Thoracic aorta (tissue), 2 donors: ENCODE measurements around the gene ZG16B. TPM values are rescaled to one million over a fixed set of nuclear protein-coding genes. Genes with fewer than 3 reads are reported as not detected.

Experiments used
- ATAC-seq: fragments of 150-250 bp; one replicate; pipeline ENCODE4 v1.8.0; 2017; ENCODE audit warnings: low read depth; ENCODE audit not compliant: insufficient number of reproducible peaks, low FRiP score
- DNase-seq: peaks from one replicate; pipeline ENCODE4 v3.0.0-alpha.2; 2020; ENCODE audit warnings: low spot score
- H3K27ac ChIP-seq, 2 donors: fragments of 200-600 bp; sonication (generic); 1 replicate in 1 of 2; 2 replicates in 1 of 2; pipeline ENCODE4 v1.5.1; 2016; ENCODE audit warnings: mild to moderate bottlenecking in 2 of 2, moderate library complexity in 2 of 2
- H3K27me3 ChIP-seq: fragments of 200-600 bp; sonication (generic); replicated peaks from 2 replicates; pipeline ENCODE4 v1.6.0; 2016; ENCODE audit warnings: mild to moderate bottlenecking; ENCODE audit not compliant: insufficient read depth
- H3K36me3 ChIP-seq: fragments of 200-600 bp; sonication (generic); one replicate; pipeline ENCODE4 v1.5.1; 2016
- H3K4me1 ChIP-seq, 2 donors: fragments of 200-600 bp; sonication (generic); 1 replicate in 1 of 2; 2 replicates in 1 of 2; pipeline versions ENCODE4 v1.5.1 to v1.6.0; 2016; ENCODE audit warnings: low read depth in 2 of 2, mild to moderate bottlenecking in 1 of 2; ENCODE audit not compliant: control insufficient read depth in 1 of 2
- H3K4me3 ChIP-seq: fragments of 200-600 bp; sonication (generic); 2 replicates; pipeline ENCODE4 v1.5.1; 2016; ENCODE audit warnings: mild to moderate bottlenecking
- H3K9me3 ChIP-seq: fragments of 200-600 bp; sonication (generic); 2 replicates; pipeline ENCODE4 v1.5.1; 2016
- total RNA-seq, 2 donors: library from RNA; depleted of rRNA; stranded (reverse); fragments of >200 nt; gene quantifications; one replicate each; pipeline versions ENCODE4 v1.1.0 to v1.2.3, GENCODE V29; 2016
- TF ChIP-seq, protein P1 (sequence below): fragments of 200-600 bp; sonication (generic); IDR thresholded peaks from one replicate; pipeline ENCODE4 v1.5.1; 2019; ENCODE audit warnings: antibody characterized with exemption

Gene ZG16B
- total RNA-seq, 2 donors from 2014 or later, result not detected

DNA sequence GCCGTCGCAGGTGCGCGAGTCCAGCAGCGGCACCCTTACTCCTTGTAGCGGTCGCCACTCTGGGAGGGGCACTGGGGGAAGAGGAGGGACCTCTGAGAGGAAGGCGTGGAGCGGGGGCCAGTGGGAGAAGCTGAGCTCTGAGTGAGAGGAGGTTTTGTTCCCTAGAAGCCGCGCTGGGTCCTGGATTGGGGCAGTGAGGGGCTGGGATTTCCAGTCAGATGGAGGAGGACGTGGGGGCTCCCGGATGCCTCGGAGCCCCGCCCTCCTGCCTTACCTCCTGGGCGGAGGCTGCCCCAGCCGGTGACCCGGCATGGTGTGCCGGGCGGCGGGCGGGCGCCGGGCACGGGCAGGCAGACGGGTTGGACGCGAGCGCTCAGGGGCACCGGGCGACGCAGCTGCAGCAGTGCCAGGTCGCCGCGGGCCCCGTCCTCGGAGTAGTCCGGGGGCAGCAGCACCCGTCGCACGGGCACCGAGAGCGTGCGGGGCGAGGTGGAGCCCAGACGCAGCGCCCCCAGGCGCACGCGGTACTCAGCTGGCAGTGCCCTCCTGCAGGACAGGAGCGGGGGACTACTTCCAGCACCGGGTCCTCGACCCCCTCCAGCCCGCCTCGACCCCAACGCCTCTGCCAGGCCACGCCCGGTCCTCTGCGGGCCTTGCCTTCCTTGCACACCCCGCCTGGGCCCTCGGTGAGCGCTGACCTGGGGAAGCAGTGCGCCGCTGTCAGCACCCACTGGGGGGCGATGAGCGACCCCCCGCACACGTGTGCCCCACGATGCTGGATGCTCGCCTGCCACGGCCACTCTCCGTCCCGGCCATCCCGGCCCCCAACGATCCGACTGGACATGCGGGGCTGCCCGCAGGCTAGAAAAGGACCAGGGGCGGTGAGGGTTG, 44.8 kb upstream of the ZG16B start:
- ATAC-seq (no peak), DNase-seq (no peak)
- peaks cover 0 to 8% of the 10 kb centered on the region in 2 donors for H3K4me1 ChIP-seq
- peaks cover 6% of the 10 kb centered on the region for H3K27me3 ChIP-seq
- no peak overlapping the region for H3K27ac ChIP-seq
- no peaks in the 10 kb centered on the region for H3K9me3 ChIP-seq
- TF ChIP-seq, protein P1, sequence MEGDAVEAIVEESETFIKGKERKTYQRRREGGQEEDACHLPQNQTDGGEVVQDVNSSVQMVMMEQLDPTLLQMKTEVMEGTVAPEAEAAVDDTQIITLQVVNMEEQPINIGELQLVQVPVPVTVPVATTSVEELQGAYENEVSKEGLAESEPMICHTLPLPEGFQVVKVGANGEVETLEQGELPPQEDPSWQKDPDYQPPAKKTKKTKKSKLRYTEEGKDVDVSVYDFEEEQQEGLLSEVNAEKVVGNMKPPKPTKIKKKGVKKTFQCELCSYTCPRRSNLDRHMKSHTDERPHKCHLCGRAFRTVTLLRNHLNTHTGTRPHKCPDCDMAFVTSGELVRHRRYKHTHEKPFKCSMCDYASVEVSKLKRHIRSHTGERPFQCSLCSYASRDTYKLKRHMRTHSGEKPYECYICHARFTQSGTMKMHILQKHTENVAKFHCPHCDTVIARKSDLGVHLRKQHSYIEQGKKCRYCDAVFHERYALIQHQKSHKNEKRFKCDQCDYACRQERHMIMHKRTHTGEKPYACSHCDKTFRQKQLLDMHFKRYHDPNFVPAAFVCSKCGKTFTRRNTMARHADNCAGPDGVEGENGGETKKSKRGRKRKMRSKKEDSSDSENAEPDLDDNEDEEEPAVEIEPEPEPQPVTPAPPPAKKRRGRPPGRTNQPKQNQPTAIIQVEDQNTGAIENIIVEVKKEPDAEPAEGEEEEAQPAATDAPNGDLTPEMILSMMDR, result no peak
- H3K4me3 ChIP-seq, result peak overlapping the region; percentile 59
- H3K36me3 ChIP-seq, result no peaks in the 10 kb centered on the region

DNA sequence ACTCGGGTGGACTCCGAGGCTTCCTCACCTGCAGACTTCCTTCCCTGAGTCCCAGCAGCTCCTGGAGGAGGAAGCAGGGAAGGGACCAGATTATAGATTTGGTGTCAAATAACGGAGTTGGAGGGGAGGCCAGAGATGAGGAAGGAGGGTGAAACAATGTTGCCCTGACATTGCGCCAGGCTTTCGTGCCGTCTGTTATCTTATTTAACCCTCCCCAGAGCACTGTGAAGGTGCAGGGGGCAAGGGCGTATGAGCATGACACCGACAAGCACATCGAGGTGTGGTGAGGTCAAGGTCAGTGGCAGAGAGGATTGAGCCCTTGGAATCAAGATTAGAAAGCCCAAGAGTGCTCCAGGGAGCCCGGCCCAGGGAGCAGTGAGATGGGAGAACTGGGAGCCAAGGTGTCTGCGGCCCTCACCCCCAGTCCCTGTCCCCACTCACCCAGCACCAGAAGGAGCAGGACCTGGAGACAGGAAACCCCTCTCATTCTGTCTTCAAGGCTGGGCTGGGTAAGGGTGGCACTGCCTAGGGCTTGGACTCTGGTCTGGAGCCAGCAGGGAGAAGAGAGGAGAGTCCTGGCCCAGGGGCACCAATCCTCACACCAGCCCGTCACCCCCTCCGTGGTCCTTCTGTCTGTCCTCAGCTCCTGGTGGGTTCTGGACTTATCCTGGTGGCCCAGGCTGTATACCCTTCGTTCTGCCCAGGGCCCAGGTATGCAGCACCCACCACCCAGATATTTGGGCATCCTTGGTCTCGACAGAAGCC, 43.9 kb upstream of the ZG16B start:
- DNase-seq (no peak), ATAC-seq (no peak)
- TF ChIP-seq, protein P1, result no peak
- no peaks in the 10 kb centered on the region for H3K36me3 ChIP-seq
- no peak overlapping the region for H3K27ac ChIP-seq
- H3K9me3 ChIP-seq, result no peaks in the 10 kb centered on the region
- no peak overlapping the region for H3K4me3 ChIP-seq
- peaks cover 0 to 8% of the 10 kb centered on the region in 2 donors for H3K4me1 ChIP-seq
- peaks cover 6% of the 10 kb centered on the region for H3K27me3 ChIP-seq

DNA sequence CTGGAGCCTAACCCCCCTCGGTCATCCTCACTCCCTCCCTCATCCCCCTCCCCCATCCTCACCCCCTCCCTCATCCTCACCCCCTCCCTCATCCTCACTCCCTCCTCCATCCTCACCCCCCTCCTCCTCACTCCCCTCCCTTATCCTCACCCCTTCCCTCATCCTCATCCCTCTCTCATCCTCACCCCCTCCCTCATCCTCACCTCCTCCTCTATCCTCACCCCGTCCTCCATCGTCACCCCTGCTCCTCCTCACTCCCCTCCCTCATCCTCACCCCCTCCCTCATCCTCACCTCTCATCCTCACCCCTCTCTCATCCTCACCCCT, 43.3 kb upstream of the ZG16B start:
- Histone ChIP-seq H3K36me3 (no peaks in the 10 kb centered on the region), H3K27me3 (peaks cover 6% of the 10 kb centered on the region), H3K9me3 (no peaks in the 10 kb centered on the region), H3K4me3 (no peak overlapping the region), H3K27ac (no peak overlapping the region), H3K4me1 (peaks cover 0 to 8% of the 10 kb centered on the region in 2 donors)
- DNase-seq (no peak), ATAC-seq (no peak)
- TF ChIP-seq, protein P1, result no peak

DNA sequence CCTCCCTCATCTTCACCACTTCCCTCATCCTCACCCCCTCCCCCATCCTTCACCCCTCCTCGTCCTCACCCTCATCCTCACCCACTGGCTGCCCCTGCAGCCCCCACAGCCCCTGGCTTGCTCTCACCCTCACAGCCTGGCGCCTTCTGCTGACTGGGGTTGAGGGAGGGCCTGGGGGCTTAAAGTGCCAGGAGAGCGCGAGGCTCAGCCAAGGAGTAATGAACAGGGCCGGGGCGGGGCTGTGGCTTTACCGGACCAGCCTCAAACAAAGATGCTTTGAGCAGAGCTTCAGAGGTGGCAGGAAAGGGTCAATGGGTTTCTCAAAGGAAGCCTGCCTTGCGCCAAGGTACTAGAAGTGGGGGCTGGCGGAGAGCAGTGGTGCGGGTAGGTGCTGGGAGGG, 42.7 kb upstream of the ZG16B start, which contains the start of gene PRSS33:
TSS of gene PRSS33 (minus strand) at position 155 of the 400 bp plus-strand sequence. CDS start 1,013 bp downstream, outside the sequence.
- Histone ChIP-seq H3K36me3 (no peaks in the 10 kb centered on the region), H3K27me3 (peaks cover 6% of the 10 kb centered on the region), H3K4me1 (peaks cover 0 to 8% of the 10 kb centered on the region in 2 donors), H3K9me3 (no peaks in the 10 kb centered on the region), H3K4me3 (no peak within 1 kb of the TSS), H3K27ac (no peak within 1 kb of the TSS)
- TF ChIP-seq, protein P1, result no peak
- DNase-seq (no peak), ATAC-seq (no peak)

DNA sequence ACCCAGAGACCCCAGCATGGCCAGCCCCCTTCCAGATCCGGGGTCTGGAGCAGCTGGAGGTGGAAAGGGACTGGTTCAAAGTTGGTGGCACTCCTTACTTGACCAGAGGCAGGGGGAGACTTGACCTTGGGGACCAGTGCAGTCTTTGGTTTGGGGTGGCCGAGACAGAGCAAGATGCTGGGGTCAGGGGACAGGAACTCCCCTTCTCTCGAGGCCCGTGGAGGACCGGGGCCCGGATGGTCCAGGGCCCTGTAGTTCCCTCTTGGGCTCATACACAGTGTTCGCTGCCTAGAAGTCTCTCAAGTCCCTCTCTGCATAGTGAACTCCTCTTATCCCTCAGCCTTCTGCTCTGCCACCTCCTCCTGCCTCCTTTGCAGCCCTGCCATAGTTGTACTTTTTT, 42.1 kb upstream of the ZG16B start:
- peaks cover 0 to 8% of the 10 kb centered on the region in 2 donors for H3K4me1 ChIP-seq
- TF ChIP-seq, protein P1, result no peak
- DNase-seq (no peak), ATAC-seq (no peak)
- no peaks in the 10 kb centered on the region for H3K36me3 ChIP-seq
- no peak overlapping the region for H3K4me3 ChIP-seq
- no peak overlapping the region for H3K27ac ChIP-seq
- peaks cover 6% of the 10 kb centered on the region for H3K27me3 ChIP-seq
- H3K9me3 ChIP-seq, result no peaks in the 10 kb centered on the region
